GM12891 (cell line): ENCODE results near the gene NR6A1.
A peak's percentile ranks its signal among the peaks of the same experiment; 100 is the strongest.

Experiments used
- DNase-seq: peaks from one replicate; pipeline ENCODE4 v3.0.0; 2011; ENCODE audit warnings: low spot score; ENCODE audit not compliant: insufficient read length
- FAIRE-seq: peaks from 2 replicates; lab custom pipeline; 2011; peaks lifted over from hg19 to GRCh38; lab: Jason Lieb, UNC
- PAX5 ChIP-seq: IDR thresholded peaks from 2 replicates; pipeline ENCODE4 v1.6.1; 2011; ENCODE audit warnings: low read length, moderate library complexity, mild to moderate bottlenecking; ENCODE audit not compliant: insufficient read depth, severe bottlenecking
- POLR2A ChIP-seq: IDR thresholded peaks from 2 replicates; pipeline ENCODE4 v1.6.1; 2011; ENCODE audit warnings: low read depth, low read length, control low read depth
- POLR2AphosphoS5 ChIP-seq: IDR thresholded peaks from 2 replicates; pipeline ENCODE4 v1.6.1; 2011; ENCODE audit warnings: low read depth, low read length, control low read depth
- POU2F2 ChIP-seq: IDR thresholded peaks from 2 replicates; pipeline ENCODE4 v1.6.1; 2011; ENCODE audit warnings: low read depth, mild to moderate bottlenecking, control low read depth, low read length, moderate library complexity
- SPI1 ChIP-seq: IDR thresholded peaks from 2 replicates; pipeline ENCODE4 v1.6.1; 2011; ENCODE audit warnings: low read depth, low read length, control low read depth
- TAF1 ChIP-seq: IDR thresholded peaks from 2 replicates; pipeline ENCODE4 v1.6.1; 2011; ENCODE audit warnings: low read depth, low read length, control low read depth

NR6A1 gene

GRCh38 chr9:124551472-124552272, 219.4 kb downstream of the NR6A1 start:
- DNase-seq: no peak
- TF ChIP-seq SPI1 (no peak), POU2F2 (peak; percentile 25; the same call in 1 of the 2 replicates)
- peak; percentile 75 for FAIRE-seq

GRCh38 chr9:124550072-124550471, 221.0 kb downstream of the NR6A1 start:
- TF ChIP-seq PAX5 (no peak), TAF1 (no peak), POLR2AphosphoS5 (no peak), POU2F2 (no peak), POLR2A (no peak), SPI1 (no peak)
- no peak for FAIRE-seq
- no peak for DNase-seq

- TF ChIP-seq POLR2A: no peak
- TF ChIP-seq PAX5: no peak
- TF ChIP-seq POU2F2: no peak
- TF ChIP-seq TAF1: no peak
- no peak for TF ChIP-seq SPI1
- no peak for TF ChIP-seq POLR2AphosphoS5
- FAIRE-seq (no peak), DNase-seq (no peak)
These were observed 222.1 kb downstream of the NR6A1 start for GRCh38 chr9:124549016-124549415.

GRCh38 chr9:124544535-124544934, 226.6 kb downstream of the NR6A1 start:
- DNase-seq (no peak), FAIRE-seq (no peak)
- TF ChIP-seq PAX5 (no peak), POU2F2 (no peak), SPI1 (no peak), POLR2A (no peak), POLR2AphosphoS5 (no peak), TAF1 (no peak)

- FAIRE-seq: peak; percentile 5
- no peak for DNase-seq
- TF ChIP-seq SPI1 (0 out of 2 replicates have a peak, but pooled peaks have one; percentile 22), POU2F2 (no peak), POLR2AphosphoS5 (no peak)
These were observed 229.3 kb downstream of the NR6A1 start for GRCh38 chr9:124541824-124542223.

GRCh38 chr9:124537926-124538325, 233.2 kb downstream of the NR6A1 start:
- DNase-seq (no peak), FAIRE-seq (no peak)
- TF ChIP-seq POU2F2 (no peak), POLR2A (no peak), SPI1 (no peak), PAX5 (no peak)

GRCh38 chr9:124535846-124536245, 235.3 kb downstream of the NR6A1 start:
- TF ChIP-seq POLR2A (no peak), POU2F2 (no peak), PAX5 (no peak), TAF1 (no peak), POLR2AphosphoS5 (no peak), SPI1 (no peak)
- no peak for DNase-seq
- no peak for FAIRE-seq

GRCh38 chr9:124532897-124533296, 238.2 kb downstream of the NR6A1 start:
- no peak for TF ChIP-seq PAX5
- TF ChIP-seq POU2F2: no peak
- FAIRE-seq (no peak), DNase-seq (no peak)

GRCh38 chr9:124531115-124531514, 240.0 kb downstream of the NR6A1 start:
- FAIRE-seq (no peak), DNase-seq (no peak)
- TF ChIP-seq TAF1 (no peak), POLR2AphosphoS5 (no peak), PAX5 (no peak), POLR2A (no peak), POU2F2 (no peak), SPI1 (no peak)

GRCh38 chr9:124530246-124530645, 240.9 kb downstream of the NR6A1 start:
- DNase-seq: no peak
- no peak for FAIRE-seq
- TF ChIP-seq POLR2AphosphoS5 (no peak), TAF1 (no peak), POU2F2 (no peak), PAX5 (no peak), POLR2A (no peak), SPI1 (no peak)
